ENCODE data around the gene HECA.
A peak's percentile ranks its signal among the peaks of the same experiment; 100 is the strongest.
"Not testable (repeated sequence)": the region's sequence is repeated elsewhere in the genome, so short reads cannot be mapped to it uniquely, and the experiment has no call there.

The HECA gene

DNA sequence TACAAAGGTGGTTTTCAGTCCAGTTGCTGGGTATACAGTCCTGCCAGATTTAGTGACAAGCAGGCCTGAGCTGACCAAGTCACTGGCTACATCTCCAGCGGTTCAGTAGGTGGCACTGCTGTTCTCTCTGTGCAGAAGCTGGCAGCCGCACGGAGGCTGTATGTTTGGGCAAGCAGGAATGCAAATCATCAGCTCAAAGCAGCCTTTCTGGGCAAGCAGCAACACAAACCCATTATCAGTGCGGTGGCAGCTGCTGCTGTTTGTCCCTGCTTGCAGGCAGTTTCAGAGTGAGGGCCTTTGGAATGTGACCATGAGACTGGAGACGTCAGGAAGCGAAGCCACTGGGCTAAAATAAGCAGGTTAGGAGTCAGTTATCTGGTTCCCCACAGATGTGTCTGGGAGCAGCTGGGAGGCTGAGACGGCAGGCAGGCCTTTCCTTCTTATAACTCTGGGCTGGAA, 84.4 kb downstream of the HECA start:
- Histone ChIP-seq H3K27ac (peak overlapping the region in 7 of 11 experiments; percentile 3 to 55 (median 16); a peak in 7 of 22 replicates), H3K36me3 (no peaks in the 10 kb centered on the region), H4K20me1 (no peaks in the 10 kb centered on the region), H3K27me3 (no peaks in the 10 kb centered on the region), H3K9ac (peak overlapping the region in 8 of 11 experiments; percentile 3 to 41 (median 17); a peak in 5 of 22 replicates), H3K4me1 (peaks cover 7 to 15% (median 9%) of the 10 kb centered on the region in 10 experiments; a peak in 17 of 20 replicates), H3K4me2 (peak overlapping the region in 10 of 11 experiments; percentile 22 to 77 (median 53); a peak in 19 of 22 replicates), H3K4me3 (no peak overlapping the region), H3K9me3 (replicated peaks in 1 of 11) (peaks cover 0 to 8% (median 0%) of the 10 kb centered on the region in 11 experiments; a peak in 5 of 22 replicates)
- TF ChIP-seq Cebpa-rat (IDR thresholded peaks at IDR 0.05): no peak

DNA sequence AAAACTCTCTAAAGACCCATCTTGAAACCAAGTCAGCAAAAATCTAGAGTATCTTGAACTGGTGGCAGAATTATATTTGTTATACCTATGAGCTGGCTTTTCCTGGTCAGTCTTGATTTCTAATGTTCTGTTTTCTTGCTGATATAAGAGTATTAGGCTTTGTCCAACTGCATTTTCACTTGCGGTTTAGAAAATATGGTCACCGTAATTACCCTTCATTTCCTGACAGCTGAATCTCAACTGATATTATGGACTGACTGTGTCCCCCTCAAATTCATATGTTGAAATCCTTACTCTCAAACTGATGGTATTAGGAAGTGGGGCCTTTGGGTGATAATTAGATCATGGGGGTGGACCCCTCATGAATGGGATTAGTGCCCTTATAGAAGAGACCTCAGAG, 84.9 kb downstream of the HECA start:
- peak overlapping the region in 7 of 11 experiments; percentile 3 to 55 (median 16); a peak in 7 of 22 replicates for H3K27ac ChIP-seq

DNA sequence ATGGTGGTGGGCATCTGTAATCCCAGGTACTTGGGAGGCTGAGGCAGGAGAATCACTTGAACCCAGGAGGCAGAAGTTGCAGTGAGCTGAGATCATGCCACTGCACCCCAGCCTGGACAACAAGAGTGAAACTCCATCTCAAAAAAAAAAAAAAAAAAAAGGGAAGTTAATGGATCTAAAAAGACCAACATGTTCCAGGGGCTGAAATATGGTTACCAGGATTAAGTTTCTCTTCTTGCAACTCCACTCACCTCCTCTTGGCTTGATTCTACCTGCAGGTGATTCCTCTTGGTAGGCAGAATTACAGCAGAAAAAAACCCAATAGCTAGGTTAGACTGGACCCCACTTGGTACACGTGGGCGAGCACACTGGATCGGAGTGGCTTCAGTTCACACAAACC, 93.5 kb downstream of the HECA start:
- peak overlapping the region in 2 of 11 experiments; percentile 31 to 41; a peak in 3 of 22 replicates for H3K4me2 ChIP-seq
- H3K4me1 ChIP-seq: peaks cover 0 to 17% (median 3%) of the 10 kb centered on the region in 10 experiments; a peak in 9 of 20 replicates
- H3K9ac ChIP-seq, H3K27ac ChIP-seq, H4K20me1 ChIP-seq, H3K36me3 ChIP-seq, H3K27me3 ChIP-seq, H3K4me3 ChIP-seq: not testable (repeated sequence)
- peaks cover 0 to 15% (median 10%) of the 10 kb centered on the region in 11 experiments; a peak in 13 of 22 replicates for H3K9me3 ChIP-seq (replicated peaks in 1 of 11)

More for the DNA sequence above, 84.9 kb downstream of the HECA start:
- H4K20me1 ChIP-seq: no peaks in the 10 kb centered on the region
- no peaks in the 10 kb centered on the region for H3K36me3 ChIP-seq
- H3K4me1 ChIP-seq: peaks cover 7 to 15% (median 9%) of the 10 kb centered on the region in 10 experiments; a peak in 17 of 20 replicates
- TF ChIP-seq Cebpa-rat (IDR thresholded peaks at IDR 0.05): no peak
- peak overlapping the region in 7 of 11 experiments; percentile 3 to 41 (median 25); a peak in 3 of 22 replicates for H3K9ac ChIP-seq
- H3K9me3 ChIP-seq (replicated peaks in 1 of 11): peaks cover 0 to 8% (median 0%) of the 10 kb centered on the region in 11 experiments; a peak in 5 of 22 replicates
- peak overlapping the region in 10 of 11 experiments; percentile 22 to 77 (median 53); a peak in 18 of 22 replicates for H3K4me2 ChIP-seq
- no peak overlapping the region for H3K4me3 ChIP-seq
- H3K27me3 ChIP-seq: no peaks in the 10 kb centered on the region
